Activated T-cell treated with anti-CD3 and anti-CD28 coated beads, Interleukin-2, amount 50 U/mL, for 1 hour (primary cell): ENCODE results near the gene NETO1.

Source experiments
- DNase-seq: peaks from one replicate; pipeline ENCODE4 v3.0.0-alpha.2; 2020

Gene NETO1, protein sequence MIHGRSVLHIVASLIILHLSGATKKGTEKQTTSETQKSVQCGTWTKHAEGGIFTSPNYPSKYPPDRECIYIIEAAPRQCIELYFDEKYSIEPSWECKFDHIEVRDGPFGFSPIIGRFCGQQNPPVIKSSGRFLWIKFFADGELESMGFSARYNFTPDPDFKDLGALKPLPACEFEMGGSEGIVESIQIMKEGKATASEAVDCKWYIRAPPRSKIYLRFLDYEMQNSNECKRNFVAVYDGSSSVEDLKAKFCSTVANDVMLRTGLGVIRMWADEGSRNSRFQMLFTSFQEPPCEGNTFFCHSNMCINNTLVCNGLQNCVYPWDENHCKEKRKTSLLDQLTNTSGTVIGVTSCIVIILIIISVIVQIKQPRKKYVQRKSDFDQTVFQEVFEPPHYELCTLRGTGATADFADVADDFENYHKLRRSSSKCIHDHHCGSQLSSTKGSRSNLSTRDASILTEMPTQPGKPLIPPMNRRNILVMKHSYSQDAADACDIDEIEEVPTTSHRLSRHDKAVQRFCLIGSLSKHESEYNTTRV

DNA sequence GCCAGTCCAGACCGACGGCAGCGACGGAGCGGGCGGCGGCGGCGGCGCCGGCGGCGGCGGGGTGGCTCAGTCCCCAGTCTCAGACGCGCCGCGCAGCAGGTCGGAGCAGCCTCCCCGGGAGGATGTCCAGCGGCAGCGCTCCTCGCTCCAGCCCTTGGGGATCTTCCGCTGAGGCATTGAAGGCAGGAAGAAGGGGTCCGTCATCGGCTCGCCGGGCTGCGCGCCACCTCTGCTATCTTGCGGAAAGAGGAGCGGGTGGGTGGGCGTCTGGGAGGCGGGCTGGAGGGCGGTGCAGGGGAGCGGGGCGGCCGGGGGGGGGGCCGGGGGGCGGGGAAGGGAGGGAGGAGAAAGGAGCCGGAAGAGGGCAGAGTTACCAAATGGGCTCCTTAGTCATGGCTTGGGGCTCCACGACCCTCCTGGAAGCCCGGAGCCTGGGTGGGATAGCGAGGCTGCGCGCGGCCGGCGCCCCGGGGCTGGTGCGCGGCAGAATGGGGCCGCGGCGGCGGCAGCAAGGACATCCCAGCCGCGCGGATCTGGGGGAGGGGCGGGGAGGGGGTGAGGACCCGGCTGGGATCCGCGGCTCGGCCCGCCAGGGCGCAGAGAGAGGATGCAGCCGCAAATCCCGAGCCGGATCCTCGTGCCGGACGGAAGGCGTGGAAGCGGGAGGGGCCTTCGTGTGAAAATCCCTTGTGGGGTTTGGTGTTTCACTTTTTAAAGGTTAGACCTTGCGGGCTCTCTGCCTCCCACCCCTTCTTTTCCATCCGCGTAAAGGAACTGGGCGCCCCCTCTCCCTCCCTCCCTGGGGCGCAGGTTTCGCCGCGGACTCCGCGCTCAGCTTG is at the start of gene NETO1:
Gene NETO1 (minus strand): TSS at position 242 of the 839 bp plus-strand sequence. CDS start 696 bp downstream, outside the sequence.
- no peak for DNase-seq

DNA sequence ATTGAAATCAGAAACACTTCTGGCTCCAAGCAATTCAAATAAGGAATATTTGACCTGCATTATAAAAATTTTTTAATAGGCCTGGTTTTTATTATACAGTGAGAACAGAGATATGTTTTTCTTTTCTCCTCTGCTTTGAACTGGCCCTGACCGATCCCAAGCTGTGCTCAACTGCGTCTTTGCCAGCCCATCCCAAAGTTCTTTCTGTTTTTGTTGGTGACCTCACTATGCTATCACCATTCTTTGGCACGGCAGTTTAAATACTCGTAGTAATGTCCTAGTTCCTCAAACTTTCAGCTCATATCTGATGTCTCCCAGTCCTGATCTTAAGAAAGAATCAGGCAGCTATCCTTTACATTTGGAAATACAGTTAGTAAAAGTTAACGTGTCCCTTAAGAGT is 42.3 kb upstream of the NETO1 start:
- DNase-seq, result no peak

DNA sequence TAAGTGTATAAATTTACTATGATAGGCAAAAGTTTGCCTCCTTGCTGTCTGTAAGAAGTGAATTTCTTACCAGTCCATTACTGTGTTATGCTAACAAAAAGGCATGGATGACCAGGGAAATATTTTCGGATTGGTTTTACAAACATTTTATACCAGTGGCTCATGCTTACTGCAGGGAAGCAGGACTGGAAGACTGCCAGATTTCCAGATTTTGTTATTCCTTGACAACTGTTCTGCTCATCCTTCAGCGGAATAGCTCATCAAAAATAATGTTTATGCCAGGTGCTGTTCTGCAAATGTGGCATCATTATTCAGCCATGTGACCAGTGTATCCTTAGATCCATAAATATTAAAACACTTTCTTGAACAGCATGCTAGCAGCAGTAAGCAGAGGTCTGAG is 40.4 kb upstream of the NETO1 start:
- no peak for DNase-seq

DNA sequence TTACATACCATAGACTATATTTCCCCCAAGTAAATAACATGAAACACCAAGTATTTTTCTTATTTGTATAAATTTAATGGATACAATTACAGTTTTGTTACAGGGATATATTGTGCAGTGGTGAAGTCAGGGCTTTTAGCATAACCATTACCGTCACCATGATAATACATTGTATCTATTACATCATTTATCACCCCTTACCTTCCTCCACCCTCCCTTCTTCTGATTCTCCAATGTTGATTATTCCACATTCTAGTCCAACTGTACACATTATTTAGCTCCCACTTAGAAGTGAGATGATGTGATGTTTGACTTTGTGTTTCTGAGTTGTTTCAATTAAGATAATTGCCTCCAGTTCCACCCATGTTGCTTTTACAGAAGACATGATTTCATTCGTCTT is 35.2 kb upstream of the NETO1 start:
- DNase-seq, result no peak

DNA sequence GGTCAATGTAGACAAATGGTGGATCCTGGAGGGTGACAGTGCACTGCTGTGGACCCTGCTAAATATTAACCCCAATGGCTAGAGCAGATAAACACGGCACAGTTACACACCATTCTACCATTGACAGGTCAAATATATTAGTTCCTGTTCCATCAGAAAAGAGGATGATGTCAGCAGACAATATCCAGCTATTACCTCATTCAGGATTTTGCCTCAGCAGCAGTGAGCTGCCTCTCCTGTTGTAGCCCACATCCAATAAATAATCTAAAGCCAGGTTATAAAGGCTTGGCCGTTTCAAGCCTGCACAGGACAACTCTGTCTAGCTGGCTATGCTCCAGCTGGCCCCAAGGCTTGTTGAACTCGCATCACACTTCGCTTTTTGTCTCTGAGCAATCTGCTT is 31.6 kb upstream of the NETO1 start:
- no peak for DNase-seq

DNA sequence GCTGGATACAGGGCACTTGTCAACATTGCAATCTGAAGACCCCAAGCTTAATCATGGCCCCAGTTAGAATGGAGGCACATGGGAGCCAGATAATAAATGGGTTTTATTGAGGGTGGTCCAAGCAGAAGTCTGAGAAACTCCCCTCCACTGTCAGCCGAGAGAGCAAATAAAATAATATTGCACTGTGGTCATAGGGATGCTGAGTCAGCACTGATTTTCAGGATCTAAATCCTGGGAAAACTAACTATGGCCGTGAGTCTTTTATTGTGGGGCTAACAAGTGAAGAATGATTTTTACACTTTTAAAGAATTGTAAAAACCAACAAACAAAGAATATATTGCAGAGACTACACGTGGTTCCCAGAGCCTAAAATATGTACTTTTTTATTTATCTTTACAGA is 31.1 kb upstream of the NETO1 start:
- DNase-seq, result no peak

DNA sequence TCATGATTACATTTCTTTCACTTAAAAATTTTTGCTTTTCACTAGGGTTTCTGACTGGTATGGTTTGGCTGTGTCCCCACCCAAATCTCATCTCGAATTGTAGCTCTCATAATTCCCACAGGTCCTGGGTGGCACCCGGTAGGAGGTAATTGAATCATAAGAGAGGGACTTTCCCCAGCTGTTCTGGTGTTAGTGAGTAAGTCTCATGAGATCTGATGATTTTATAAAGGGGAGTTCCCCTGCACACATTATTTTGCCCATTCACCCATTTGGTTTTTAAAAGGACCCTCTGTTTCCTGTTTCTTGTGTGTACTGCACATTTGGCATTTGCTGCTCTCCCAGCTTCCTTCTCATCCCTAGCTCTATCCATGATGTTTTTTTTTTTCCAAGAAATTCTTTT is 27.8 kb upstream of the NETO1 start:
- no peak for DNase-seq

DNA sequence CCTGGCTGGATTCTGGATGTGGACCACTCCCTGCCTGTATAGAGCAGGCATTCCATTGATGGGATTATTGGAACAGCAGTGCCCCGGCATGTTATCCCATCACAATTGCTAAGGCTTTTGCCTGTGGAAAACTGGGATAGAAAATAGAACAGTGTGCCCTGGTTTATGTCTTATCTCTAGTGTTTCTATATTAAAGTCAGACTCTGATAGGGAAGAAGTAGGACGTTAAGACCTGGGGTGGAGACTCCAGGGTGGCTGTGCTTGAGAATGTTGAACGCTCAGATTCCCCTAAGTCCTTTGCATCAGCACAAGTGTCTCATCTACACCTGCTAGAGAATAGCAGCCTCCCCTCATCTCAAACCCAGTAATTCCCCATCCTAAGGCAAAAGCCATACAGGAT is 10.8 kb upstream of the NETO1 start:
- no peak for DNase-seq

DNA sequence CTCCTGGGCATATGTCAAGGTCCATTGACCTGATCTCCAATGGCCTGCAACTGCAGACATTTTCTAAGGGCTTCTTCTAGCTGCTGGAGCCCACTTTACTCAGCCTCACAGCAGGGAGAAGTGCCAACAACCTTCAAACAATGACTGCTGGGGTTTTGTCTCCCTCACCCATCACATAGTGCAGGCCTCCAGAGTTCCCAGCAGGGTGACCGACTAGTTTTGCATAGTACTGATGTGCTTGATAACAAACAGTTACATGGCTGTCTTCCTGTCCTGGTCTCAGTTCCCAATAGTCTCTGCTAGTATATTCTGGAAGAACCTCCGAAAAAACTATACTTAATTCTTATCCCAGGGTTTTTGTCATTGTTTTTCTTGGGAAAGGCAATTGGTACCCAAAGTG is 10.4 kb upstream of the NETO1 start:
- DNase-seq, result no peak

DNA sequence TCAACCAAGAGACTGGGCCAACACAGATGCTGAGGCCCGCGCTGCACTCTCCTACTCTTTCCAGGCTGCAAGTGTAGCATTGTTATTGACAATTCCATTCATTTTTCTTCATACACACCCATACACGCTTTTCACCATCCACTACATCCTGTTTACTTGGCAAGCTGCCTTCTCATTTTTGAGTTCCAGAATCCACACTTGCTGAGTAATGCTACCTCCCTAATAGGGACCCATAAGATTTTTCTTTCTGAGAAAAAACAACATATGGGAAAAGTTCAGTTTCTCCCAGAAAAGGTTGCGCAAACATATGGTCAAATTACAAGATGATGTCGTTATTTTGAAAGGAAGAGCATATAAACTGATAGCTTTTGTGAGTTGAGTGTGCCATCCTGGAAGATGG is 3.3 kb upstream of the NETO1 start:
- no peak for DNase-seq

DNA sequence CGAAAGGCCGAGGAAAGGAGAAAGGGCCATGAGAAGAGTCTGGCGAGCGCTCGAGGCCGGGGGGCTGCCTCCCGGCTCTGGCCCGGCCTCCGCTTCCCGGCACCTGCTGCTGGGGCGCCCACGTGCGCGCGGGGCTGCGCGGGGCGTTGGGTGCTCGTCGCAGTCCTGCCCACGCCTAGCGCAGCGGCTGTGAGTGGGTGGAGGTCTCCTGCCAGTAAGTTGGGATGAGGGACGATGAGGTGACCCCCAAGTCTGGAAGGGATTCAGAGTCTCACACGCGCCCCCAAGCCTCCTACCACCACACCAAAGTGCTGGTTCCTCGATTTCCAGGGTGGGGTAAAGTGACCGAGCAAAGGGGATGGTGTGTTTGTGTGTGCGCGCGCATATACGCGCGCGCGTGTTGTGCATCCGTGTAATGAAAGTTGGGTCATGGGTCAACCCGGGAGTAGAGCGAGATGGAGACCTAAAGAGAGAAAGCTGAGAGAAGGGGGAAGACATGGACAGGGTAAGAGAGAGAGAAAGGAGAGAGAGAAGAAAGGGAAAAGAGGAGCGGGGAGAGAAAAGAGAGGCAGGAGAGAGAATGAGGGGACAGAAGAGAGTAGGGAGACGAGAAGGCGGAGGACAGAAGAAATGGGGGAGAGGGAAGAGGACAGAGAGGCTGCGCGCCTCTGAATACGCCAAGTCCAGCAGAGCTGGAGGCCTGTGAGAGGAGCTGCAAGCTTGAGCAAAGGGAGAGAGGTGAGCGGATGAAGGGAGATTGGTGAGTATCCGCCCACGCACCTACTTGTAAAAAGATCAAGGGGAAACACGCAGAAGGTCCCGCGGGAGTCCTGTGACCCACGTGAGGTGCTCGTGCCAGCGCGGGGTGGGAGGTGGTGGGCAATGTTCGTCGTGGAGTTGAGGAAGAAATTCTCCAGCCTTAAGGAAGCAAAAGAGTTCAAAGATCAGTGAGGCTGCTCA is 1.7 kb upstream of the NETO1 start:
- no peak for DNase-seq

DNA sequence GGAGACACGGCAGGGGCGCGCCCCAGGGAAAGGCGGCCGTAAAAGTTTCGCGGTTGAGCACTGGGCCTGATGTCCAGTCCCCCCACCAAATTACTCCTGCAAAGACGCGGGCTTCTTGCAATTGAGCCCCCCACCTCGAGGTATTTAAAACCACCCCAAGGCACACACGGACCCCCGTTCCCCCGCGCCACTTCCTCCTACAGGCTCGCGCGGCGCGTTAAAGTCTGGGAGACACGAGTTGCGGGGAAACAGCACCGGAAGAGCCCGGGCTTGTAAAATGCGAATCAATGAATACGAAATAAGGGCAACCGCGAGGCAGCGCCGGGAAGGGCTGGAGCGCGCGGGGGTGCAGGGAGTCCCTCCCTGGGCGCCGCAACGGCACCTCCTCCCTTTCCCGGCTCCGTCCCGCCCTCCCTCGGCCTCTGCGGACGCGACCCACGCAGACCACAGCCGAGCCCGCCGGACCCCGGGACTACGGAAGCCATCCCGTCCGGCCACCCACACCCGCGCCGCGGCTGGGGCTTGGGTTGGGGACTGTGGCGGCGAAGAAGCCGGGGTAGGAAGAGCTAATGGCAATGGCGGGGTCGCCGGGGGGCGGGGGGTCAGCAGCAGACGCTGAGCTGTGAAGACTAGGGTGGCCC is 918 bp upstream of the NETO1 start:
- DNase-seq, result no peak

DNA sequence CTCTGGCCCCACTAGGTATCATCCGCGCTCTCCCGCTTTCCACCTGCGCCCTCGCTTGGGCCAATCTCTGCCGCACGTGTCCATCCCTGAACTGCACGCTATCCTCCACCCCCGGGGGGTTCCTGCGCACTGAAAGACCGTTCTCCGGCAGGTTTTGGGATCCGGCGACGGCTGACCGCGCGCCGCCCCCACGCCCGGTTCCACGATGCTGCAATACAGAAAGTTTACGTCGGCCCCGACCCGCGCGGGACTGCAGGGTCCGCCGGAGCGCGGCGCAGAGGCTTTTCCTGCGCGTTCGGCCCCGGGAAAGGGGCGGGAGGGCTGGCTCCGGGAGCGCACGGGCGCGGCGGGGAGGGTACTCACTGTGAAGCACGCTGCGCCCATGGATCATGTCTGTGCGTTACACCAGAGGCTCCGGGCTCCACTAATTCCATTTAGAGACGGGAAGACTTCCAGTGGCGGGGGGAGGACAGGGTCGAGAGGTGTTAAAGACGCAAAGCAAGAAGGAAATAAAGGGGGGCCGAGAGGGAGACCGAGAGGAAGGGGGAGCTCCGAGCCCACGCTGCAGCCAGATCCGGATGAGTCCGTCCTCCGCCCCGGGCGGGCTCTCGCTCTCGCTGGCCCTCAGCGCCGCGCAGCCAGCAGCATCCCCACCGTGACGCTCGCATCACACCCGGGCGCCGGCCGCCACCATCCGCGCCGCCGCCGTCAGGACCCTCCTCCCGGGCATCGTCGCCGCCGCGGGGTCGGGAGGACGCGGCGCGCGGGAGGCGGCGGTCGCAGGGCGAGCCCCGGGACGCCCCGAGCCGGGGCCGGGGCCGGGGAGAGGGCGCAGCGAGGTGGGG is 664 bp downstream of the NETO1 start:
- DNase-seq, result no peak

DNA sequence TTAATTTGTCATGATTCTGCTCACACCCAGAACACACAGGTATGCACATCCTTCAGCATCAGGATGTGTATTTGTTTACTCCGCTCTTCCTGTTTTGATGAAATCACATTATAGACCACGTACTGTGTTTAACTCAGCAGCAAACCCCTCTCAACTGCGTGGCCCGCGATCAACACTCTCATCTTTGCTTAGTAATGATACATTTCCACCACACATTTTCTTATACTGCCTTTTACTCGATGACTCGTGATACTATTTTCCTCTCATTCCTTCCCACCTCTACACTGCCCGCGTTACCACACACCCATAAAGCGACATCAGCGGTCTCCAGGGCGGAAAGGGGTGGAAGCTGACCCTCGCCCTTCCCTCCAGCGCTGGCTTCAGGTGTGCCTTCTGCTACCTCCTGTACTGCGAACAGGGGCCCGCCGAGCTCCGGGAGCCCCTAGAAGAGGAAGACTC is 1.3 kb downstream of the NETO1 start:
- DNase-seq, result no peak

DNA sequence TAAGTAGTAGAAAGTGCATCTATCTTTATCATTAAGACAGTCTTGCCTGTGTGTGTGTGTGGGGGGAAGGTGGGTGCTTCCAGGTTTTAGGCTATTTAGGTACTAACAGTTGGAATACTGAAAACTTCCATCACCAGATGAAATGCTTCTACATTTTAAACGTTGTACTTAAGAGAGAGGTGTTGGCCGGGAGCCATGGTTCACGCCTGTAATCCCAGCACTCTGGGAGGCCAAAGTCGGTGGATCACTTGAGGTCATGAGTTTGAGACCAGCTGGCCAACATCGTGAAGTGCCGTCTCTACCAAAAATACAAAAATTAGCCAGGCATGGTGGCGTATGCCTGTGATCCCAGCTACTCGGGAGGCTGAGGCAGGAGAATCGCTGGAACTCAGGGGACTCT is 4.0 kb downstream of the NETO1 start:
- DNase-seq, result no peak

DNA sequence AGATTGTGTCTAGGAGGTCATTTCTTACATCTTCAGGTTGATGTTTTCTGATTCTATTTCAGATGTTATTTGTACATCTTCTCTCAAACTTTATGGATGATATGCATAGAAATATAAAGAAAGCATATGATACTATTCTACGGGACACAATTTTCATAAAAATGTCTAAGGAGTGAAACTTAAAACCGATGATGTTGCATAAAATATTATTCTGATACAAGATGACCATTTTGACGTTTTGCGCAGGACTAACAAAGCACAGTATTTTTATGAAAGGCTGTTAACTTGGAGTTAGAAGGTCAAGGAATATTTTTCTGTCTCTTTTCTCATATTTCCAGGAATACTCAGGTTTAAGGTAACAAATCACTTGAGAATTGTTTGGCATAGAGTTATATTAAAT is 8.7 kb downstream of the NETO1 start:
- no peak for DNase-seq

DNA sequence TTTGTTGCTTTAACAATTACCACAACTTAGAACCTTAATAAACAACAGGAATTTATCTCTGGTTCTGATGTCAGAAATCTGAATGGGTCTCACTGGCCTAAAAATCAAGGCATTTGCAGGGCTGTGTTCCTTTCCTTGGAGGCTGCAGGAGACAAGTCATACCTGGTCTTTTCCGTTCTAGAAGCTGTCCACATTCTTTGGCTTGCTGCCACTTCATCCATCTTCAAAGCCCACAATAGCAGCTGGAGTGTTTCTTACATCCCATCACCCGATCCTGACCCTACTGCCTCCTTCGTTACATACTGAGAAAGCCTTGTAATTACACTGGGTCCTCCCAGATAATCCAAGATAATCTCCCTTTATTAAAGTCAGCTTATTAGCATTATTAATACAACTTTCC is 18.1 kb downstream of the NETO1 start:
- DNase-seq, result no peak

DNA sequence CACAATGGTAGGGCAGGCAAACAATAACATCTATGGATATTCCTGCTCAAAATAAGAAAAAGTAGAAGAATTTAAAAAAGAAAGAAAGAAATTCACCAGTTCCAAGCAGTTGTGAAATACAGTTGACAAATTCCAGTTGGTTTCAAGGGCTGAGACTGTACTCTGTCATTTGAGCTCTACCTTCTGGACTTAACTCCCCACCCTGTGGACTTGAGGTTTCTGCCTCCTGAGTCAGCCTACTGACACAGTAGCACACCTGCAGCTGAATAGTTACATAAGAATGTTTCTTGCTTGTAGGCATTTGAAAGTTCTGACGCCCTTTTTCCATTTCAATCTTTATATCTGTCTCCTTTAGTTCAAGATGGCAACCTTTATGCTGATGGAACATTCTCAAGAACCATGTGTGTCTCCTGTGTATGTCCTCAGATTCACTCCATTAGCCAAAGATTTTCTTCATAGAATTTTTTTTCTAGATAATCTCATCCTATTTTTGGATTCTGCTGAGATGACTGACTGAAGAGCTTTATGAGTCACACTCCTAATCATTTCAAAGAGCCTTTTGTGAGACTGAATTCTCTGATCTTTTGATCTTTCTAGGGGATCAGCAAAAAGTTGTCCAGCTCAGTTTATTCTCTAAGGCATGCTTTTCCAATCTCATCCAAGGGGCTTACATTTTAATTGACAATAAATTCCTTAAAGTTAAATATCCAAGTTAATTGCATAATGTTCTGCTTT is 19.1 kb downstream of the NETO1 start:
- no peak for DNase-seq

DNA sequence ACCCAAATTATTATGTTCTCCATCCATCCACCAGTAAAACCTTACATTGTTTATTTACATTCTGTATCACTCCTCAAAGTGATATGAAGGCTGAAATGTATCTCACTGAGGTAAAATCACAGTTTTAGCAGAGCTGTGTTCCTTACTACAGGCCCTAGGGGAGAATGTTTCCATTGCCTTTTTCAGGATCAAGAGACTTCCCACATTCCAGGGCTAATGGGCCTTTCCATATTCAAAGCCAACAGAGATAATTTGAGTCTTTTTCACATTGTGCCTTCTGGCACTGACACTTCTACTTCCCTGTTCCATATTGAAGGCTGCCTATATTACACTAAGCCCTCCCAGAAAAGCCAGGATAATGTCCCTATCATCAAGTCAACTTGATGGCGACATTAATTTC is 20.0 kb downstream of the NETO1 start:
- DNase-seq, result no peak

DNA sequence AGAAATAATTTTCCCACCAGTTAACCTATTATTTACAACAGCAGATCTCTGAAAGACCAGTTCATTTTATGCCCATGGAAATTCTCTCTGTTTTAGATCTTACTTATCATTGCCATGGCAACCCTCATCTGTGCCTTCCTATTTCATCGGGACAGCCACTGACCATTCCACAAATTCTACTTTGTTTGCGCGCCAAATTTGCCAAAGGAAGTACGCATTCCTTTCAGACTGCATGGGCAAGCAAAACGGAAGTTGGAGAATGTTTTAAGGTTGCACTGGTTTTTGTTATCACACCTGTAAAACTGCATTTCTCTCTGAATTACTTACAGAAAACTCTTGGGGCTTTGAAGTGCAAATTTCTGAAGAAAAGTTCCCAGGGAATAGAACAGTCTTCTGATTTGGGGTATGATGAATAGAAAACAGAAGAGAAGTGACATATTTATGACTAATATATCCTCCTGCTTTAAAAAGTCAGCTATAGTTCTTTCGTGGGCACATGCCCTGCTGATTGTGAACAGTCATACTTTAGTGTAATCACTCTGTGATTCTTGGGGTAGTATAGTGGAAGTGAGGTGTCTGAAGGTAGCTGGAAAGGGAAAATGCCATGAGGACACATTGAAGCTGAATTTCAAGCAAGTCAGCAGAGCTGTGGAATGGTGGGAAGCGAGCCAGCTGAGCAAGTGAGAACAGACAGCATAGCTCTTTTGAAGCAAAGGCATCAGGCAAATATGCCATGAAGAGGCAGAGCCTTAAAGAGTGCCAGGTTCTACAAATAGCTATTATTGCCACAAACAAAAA is 20.9 kb downstream of the NETO1 start:
- DNase-seq, result no peak
